ENCODE data around the gene INTS2. TPM values are rescaled to one million over a fixed set of nuclear protein-coding genes. Genes with fewer than 3 reads are reported as not detected.

The INTS2 gene
- total RNA-seq, 2 experiments from 2014 or later: 8.5 to 8.7 TPM

GRCh38 chr17:61849674-61850073 is 78.1 kb downstream of the INTS2 start:
- intact Hi-C loops (cut with DNase I, micrococcal nuclease): no loop called here
- Histone ChIP-seq H3K4me3 (ENCODE audit: low read length) (no peak overlapping the region), H3K27ac (ENCODE audit: low read depth in 1 of 2, low read length in 2 of 2) (no peak overlapping the region), H3K27me3 (ENCODE audit: control insufficient read depth in 1 of 2, insufficient read depth in 2 of 2, low read length in 2 of 2) (no peaks in the 10 kb centered on the region), H3K9me3 (ENCODE audit: control insufficient read depth in 1 of 2, insufficient read depth in 1 of 2, low read length in 2 of 2) (no peaks in the 10 kb centered on the region), H3K4me1 (ENCODE audit: insufficient read depth, low read length) (no peaks in the 10 kb centered on the region), H3K36me3 (ENCODE audit: insufficient read depth, low read length) (no peaks in the 10 kb centered on the region)
- Mint-ChIP-seq H3K27ac (no peak overlapping the region), H3K27me3 (no peaks in the 10 kb centered on the region), H3K4me1 (ENCODE audit: low read depth) (no peaks in the 10 kb centered on the region), H3K9me3 (no peaks in the 10 kb centered on the region), H3K36me3 (ENCODE audit: low read depth) (no peaks in the 10 kb centered on the region), H3K4me3 (no peak overlapping the region)
- ATAC-seq (ENCODE audit: poor library complexity): no peak
- ChIA-PET POLR2A (no interaction called here), CTCF (interaction anchor here (1.1 kb wide), 1 partner anchor 13 kb away, joined by 4 read pairs; no protein-coding TSS in a partner anchor)
- no peak for TF ChIP-seq CTCF (IDR thresholded peaks at IDR 0.05)
- DNase-seq: no peak

- no peak for ATAC-seq (ENCODE audit: poor library complexity)
- CTCF ChIA-PET: interaction anchor here (1.1 kb wide), 1 partner anchor 12 kb away, joined by 4 read pairs; no protein-coding TSS in a partner anchor
- no peaks in the 10 kb centered on the region for H3K4me1 Mint-ChIP-seq (ENCODE audit: low read depth)
- DNase-seq: no peak
- Histone ChIP-seq H3K27me3 (ENCODE audit: control insufficient read depth in 1 of 2, insufficient read depth in 2 of 2, low read length in 2 of 2) (no peaks in the 10 kb centered on the region), H3K4me3 (ENCODE audit: low read length) (no peak overlapping the region), H3K9me3 (ENCODE audit: control insufficient read depth in 1 of 2, insufficient read depth in 1 of 2, low read length in 2 of 2) (no peaks in the 10 kb centered on the region), H3K36me3 (ENCODE audit: insufficient read depth, low read length) (no peaks in the 10 kb centered on the region), H3K27ac (ENCODE audit: low read depth in 1 of 2, low read length in 2 of 2) (no peak overlapping the region), H3K4me1 (ENCODE audit: insufficient read depth, low read length) (no peaks in the 10 kb centered on the region)
- H3K27ac Mint-ChIP-seq: no peak overlapping the region
- POLR2A ChIA-PET: no interaction called here
- intact Hi-C loops (cut with DNase I, micrococcal nuclease): no loop called here
- H3K9me3 Mint-ChIP-seq: no peaks in the 10 kb centered on the region
- H3K27me3 Mint-ChIP-seq: no peaks in the 10 kb centered on the region
- H3K4me3 Mint-ChIP-seq: no peak overlapping the region
- no peak for TF ChIP-seq CTCF (IDR thresholded peaks at IDR 0.05)
- H3K36me3 Mint-ChIP-seq (ENCODE audit: low read depth): no peaks in the 10 kb centered on the region
These were observed 78.9 kb downstream of the INTS2 start for GRCh38 chr17:61848896-61849295.

DNA sequence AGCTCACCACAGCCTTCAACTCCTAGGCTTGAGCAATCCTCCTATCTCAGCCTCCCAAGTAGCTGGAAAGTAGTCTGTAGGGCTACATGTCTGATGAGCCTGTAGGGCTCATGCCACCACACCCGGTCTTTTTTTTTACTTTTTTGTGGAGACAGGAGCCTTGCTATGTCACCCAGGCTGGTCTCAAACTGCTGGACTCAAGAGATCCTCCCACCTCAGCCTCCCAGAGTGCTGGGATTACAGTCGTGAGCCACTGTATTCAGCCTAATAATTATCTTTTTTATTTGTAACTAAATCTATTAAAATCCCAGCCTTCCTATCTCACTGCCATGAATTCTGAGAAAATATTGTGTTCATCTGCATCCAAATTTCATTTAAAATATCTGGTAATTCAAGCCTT is 79.5 kb downstream of the INTS2 start:
- Mint-ChIP-seq H3K4me1 (ENCODE audit: low read depth) (no peaks in the 10 kb centered on the region), H3K27ac (no peak overlapping the region), H3K27me3 (no peaks in the 10 kb centered on the region), H3K4me3 (no peak overlapping the region), H3K9me3 (no peaks in the 10 kb centered on the region), H3K36me3 (ENCODE audit: low read depth) (no peaks in the 10 kb centered on the region)
- ChIA-PET CTCF (no interaction called here), POLR2A (no interaction called here)
- Histone ChIP-seq H3K4me3 (ENCODE audit: low read length) (no peak overlapping the region), H3K27me3 (ENCODE audit: control insufficient read depth in 1 of 2, insufficient read depth in 2 of 2, low read length in 2 of 2) (no peaks in the 10 kb centered on the region), H3K36me3 (ENCODE audit: insufficient read depth, low read length) (no peaks in the 10 kb centered on the region), H3K9me3 (ENCODE audit: control insufficient read depth in 1 of 2, insufficient read depth in 1 of 2, low read length in 2 of 2) (no peaks in the 10 kb centered on the region), H3K4me1 (ENCODE audit: insufficient read depth, low read length) (no peaks in the 10 kb centered on the region), H3K27ac (ENCODE audit: low read depth in 1 of 2, low read length in 2 of 2) (no peak overlapping the region)
- TF ChIP-seq CTCF (IDR thresholded peaks at IDR 0.05): no peak
- intact Hi-C loops (cut with DNase I, micrococcal nuclease): no loop called here
- ATAC-seq (ENCODE audit: poor library complexity) (no peak), DNase-seq (no peak)
